Loucy (cell line): ENCODE results near the gene ACTL8.

Source experiments
- H2AFZ ChIP-seq: fragments of 200-600 bp; sonication (generic); 2 replicates; pipeline ENCODE4 v1.6.0; 2016; ENCODE audit warnings: antibody characterized with exemption, mild to moderate bottlenecking, low read length, moderate library complexity
- H3F3A ChIP-seq: fragments of 200-600 bp; 2 replicates; pipeline ENCODE4 v1.6.0; 2016; ENCODE audit warnings: antibody characterized with exemption, low read depth, mild to moderate bottlenecking
- H3K27me3 ChIP-seq: fragments of 200-600 bp; sonication (generic); 2 replicates; pipeline ENCODE4 v1.6.1; 2014; ENCODE audit warnings: low read length, mild to moderate bottlenecking; ENCODE audit not compliant: insufficient read depth, poor library complexity, severe bottlenecking
- H3K36me3 ChIP-seq: fragments of 200-600 bp; sonication (generic); 2 replicates; pipeline ENCODE4 v1.6.1; 2016; ENCODE audit warnings: low read length; ENCODE audit not compliant: insufficient read depth
- H3K4me1 ChIP-seq: fragments of 200-600 bp; sonication (generic); 2 replicates; pipeline ENCODE4 v1.5.1; 2014; ENCODE audit warnings: low read length, mild to moderate bottlenecking; ENCODE audit not compliant: insufficient read depth, poor library complexity, severe bottlenecking
- H3K4me2 ChIP-seq: fragments of 200-600 bp; sonication (generic); 2 replicates; pipeline ENCODE4 v1.6.0; 2014; ENCODE audit warnings: antibody characterized with exemption, low read length, low read depth, mild to moderate bottlenecking; ENCODE audit not compliant: poor library complexity, severe bottlenecking
- H3K4me3 ChIP-seq: fragments of 200-600 bp; sonication (generic); 2 replicates; pipeline ENCODE4 v1.5.1; 2014; ENCODE audit warnings: low read length, mild to moderate bottlenecking, mixed read lengths; ENCODE audit not compliant: poor library complexity, severe bottlenecking
- H3K79me2 ChIP-seq: fragments of 200-600 bp; sonication (generic); 2 replicates; pipeline ENCODE4 v1.6.1; 2014; ENCODE audit warnings: low read length; ENCODE audit not compliant: insufficient read depth
- H3K9ac ChIP-seq: fragments of 200-600 bp; sonication (generic); 2 replicates; pipeline ENCODE4 v1.6.0; 2014; ENCODE audit warnings: mild to moderate bottlenecking, low read depth, low read length, moderate library complexity; ENCODE audit not compliant: poor library complexity, severe bottlenecking
- H3K9me2 ChIP-seq: fragments of 200-600 bp; sonication (generic); replicated peaks from 2 replicates; pipeline ENCODE4 v1.6.1; 2016; ENCODE audit warnings: low read depth, low read length, mixed read lengths
- H3K9me3 ChIP-seq: fragments of 200-600 bp; sonication (generic); 2 replicates; pipeline ENCODE4 v1.6.1; 2014; ENCODE audit warnings: mild to moderate bottlenecking, antibody characterized with exemption, low read length, low read depth; ENCODE audit not compliant: insufficient read depth
- H4K20me1 ChIP-seq: fragments of 200-600 bp; sonication (generic); 2 replicates; pipeline ENCODE4 v1.6.0; 2014; ENCODE audit warnings: antibody characterized with exemption, low read length, mild to moderate bottlenecking; ENCODE audit not compliant: insufficient read depth, poor library complexity, severe bottlenecking
- CTCF ChIP-seq: fragments of 200-600 bp; sonication (generic); conservative IDR thresholded peaks from 2 replicates; pipeline ENCODE4 v1.5.1; 2014; ENCODE audit warnings: mild to moderate bottlenecking, antibody characterized with exemption, low read length
- EZH2phosphoT487 ChIP-seq: fragments of 200-600 bp; IDR thresholded peaks from 2 replicates; pipeline ENCODE4 v1.6.1; 2018; ENCODE audit warnings: antibody characterized with exemption, mild to moderate bottlenecking, moderate library complexity, borderline replicate concordance

Gene ACTL8

DNA sequence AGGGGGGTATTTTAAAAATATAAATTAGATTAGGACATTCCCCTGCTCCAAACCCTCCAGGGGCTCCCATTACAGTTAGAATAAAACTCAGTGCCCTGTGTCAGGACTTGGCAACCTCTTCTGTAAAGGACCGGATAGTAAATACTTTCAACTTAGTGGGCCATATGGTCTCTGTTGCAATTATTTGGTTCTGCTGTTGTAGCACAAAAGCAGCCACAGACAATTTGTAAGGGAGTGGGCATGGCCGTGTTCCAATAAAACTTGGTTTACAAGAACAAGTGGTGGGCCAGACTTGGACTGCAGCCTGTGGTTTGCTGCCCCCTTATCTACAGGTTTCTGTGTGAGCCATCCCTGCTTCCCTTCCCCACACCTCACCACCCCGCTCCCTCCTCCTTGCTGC, 92.0 kb downstream of the ACTL8 start:
- no peaks in the 10 kb centered on the region for H3K9me2 ChIP-seq
- H3F3A ChIP-seq, result no peaks in the 10 kb centered on the region
- no peaks in the 10 kb centered on the region for H3K36me3 ChIP-seq
- peaks cover 8% of the 10 kb centered on the region; the same call in 1 of the 2 replicates for H3K9me3 ChIP-seq
- no peak overlapping the region for H3K4me3 ChIP-seq
- no peak overlapping the region for H3K4me2 ChIP-seq
- H3K27me3 ChIP-seq, result no peaks in the 10 kb centered on the region
- H3K79me2 ChIP-seq, result no peaks in the 10 kb centered on the region
- no peak overlapping the region for H3K9ac ChIP-seq
- TF ChIP-seq CTCF, result no peak
- TF ChIP-seq EZH2phosphoT487, result no peak
- H2AFZ ChIP-seq, result no peak overlapping the region
- H4K20me1 ChIP-seq, result no peaks in the 10 kb centered on the region
- no peaks in the 10 kb centered on the region for H3K4me1 ChIP-seq

GRCh38 chr1:17849216-17849615, 94.1 kb downstream of the ACTL8 start:
- no peak overlapping the region for H3K9ac ChIP-seq
- H3K79me2 ChIP-seq, result no peaks in the 10 kb centered on the region
- no peaks in the 10 kb centered on the region for H3K4me1 ChIP-seq
- no peak overlapping the region for H2AFZ ChIP-seq
- H4K20me1 ChIP-seq, result no peaks in the 10 kb centered on the region
- H3K4me2 ChIP-seq, result no peak overlapping the region
- H3K27me3 ChIP-seq, result no peaks in the 10 kb centered on the region
- H3K36me3 ChIP-seq, result no peaks in the 10 kb centered on the region
- H3K9me3 ChIP-seq, result peaks cover 8% of the 10 kb centered on the region; the same call in 1 of the 2 replicates
- TF ChIP-seq CTCF, result no peak
- no peak for TF ChIP-seq EZH2phosphoT487
- no peak overlapping the region for H3K4me3 ChIP-seq
- no peaks in the 10 kb centered on the region for H3F3A ChIP-seq
- no peaks in the 10 kb centered on the region for H3K9me2 ChIP-seq

GRCh38 chr1:17851056-17851455, 95.9 kb downstream of the ACTL8 start:
- H3F3A ChIP-seq, result no peaks in the 10 kb centered on the region
- no peaks in the 10 kb centered on the region for H3K27me3 ChIP-seq
- TF ChIP-seq EZH2phosphoT487, result no peak
- no peak for TF ChIP-seq CTCF

More at GRCh38 chr1:17851056-17851455, 95.9 kb downstream of the ACTL8 start:
- Histone ChIP-seq H3K79me2 (no peaks in the 10 kb centered on the region), H3K4me2 (no peak overlapping the region), H3K9ac (no peak overlapping the region), H3K4me1 (no peaks in the 10 kb centered on the region), H3K4me3 (no peak overlapping the region), H3K36me3 (no peaks in the 10 kb centered on the region), H4K20me1 (no peaks in the 10 kb centered on the region), H2AFZ (no peak overlapping the region), H3K9me3 (peaks cover 8% of the 10 kb centered on the region; the same call in 1 of the 2 replicates), H3K9me2 (no peaks in the 10 kb centered on the region)
